ENCODE measurements around the gene TAF11L13. TPM values are rescaled to one million over a fixed set of nuclear protein-coding genes. Genes with fewer than 3 reads are reported as not detected.

TAF11L13 gene
- total RNA-seq, 2 experiments from 2014 or later = not detected

GRCh38 chr5:17663182-17663581 lies 31.3 kb downstream of the TAF11L13 start:
- no peak for DNase-seq
- ChIA-PET POLR2A (no interaction called here), CTCF (no interaction called here)
- H3K4me1 Mint-ChIP-seq (ENCODE audit: low read depth) = no peaks in the 10 kb centered on the region
- Histone ChIP-seq H3K27ac (ENCODE audit: low read depth in 1 of 2, low read length in 2 of 2) (no peak overlapping the region), H3K36me3 (ENCODE audit: insufficient read depth, low read length) (no peaks in the 10 kb centered on the region), H3K4me3 (ENCODE audit: low read length) (no peak overlapping the region), H3K4me1 (ENCODE audit: insufficient read depth, low read length) (no peaks in the 10 kb centered on the region), H3K27me3 (ENCODE audit: control insufficient read depth in 1 of 2, insufficient read depth in 2 of 2, low read length in 2 of 2) (no peaks in the 10 kb centered on the region), H3K9me3 (ENCODE audit: control insufficient read depth in 1 of 2, insufficient read depth in 1 of 2, low read length in 2 of 2) (peaks cover 0 to 19% of the 10 kb centered on the region in 2 experiments)
- TF ChIP-seq, protein P1, sequence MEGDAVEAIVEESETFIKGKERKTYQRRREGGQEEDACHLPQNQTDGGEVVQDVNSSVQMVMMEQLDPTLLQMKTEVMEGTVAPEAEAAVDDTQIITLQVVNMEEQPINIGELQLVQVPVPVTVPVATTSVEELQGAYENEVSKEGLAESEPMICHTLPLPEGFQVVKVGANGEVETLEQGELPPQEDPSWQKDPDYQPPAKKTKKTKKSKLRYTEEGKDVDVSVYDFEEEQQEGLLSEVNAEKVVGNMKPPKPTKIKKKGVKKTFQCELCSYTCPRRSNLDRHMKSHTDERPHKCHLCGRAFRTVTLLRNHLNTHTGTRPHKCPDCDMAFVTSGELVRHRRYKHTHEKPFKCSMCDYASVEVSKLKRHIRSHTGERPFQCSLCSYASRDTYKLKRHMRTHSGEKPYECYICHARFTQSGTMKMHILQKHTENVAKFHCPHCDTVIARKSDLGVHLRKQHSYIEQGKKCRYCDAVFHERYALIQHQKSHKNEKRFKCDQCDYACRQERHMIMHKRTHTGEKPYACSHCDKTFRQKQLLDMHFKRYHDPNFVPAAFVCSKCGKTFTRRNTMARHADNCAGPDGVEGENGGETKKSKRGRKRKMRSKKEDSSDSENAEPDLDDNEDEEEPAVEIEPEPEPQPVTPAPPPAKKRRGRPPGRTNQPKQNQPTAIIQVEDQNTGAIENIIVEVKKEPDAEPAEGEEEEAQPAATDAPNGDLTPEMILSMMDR (IDR thresholded peaks at IDR 0.05) = no peak
- H3K27ac Mint-ChIP-seq = no peak overlapping the region
- H3K27me3 Mint-ChIP-seq = no peaks in the 10 kb centered on the region
- H3K4me3 Mint-ChIP-seq = no peak overlapping the region
- intact Hi-C loops (cut with DNase I, micrococcal nuclease) = no loop called here
- no peaks in the 10 kb centered on the region for H3K36me3 Mint-ChIP-seq (ENCODE audit: low read depth)
- ATAC-seq (ENCODE audit: poor library complexity) = no peak
- H3K9me3 Mint-ChIP-seq = peaks cover 12% of the 10 kb centered on the region

GRCh38 chr5:17665836-17666235 lies 33.9 kb downstream of the TAF11L13 start:
- no peaks in the 10 kb centered on the region for H3K36me3 Mint-ChIP-seq (ENCODE audit: low read depth)
- Histone ChIP-seq H3K36me3 (ENCODE audit: insufficient read depth, low read length) (no peaks in the 10 kb centered on the region), H3K27me3 (ENCODE audit: control insufficient read depth in 1 of 2, insufficient read depth in 2 of 2, low read length in 2 of 2) (no peaks in the 10 kb centered on the region), H3K4me3 (ENCODE audit: low read length) (no peak overlapping the region), H3K4me1 (ENCODE audit: insufficient read depth, low read length) (no peaks in the 10 kb centered on the region), H3K9me3 (ENCODE audit: control insufficient read depth in 1 of 2, insufficient read depth in 1 of 2, low read length in 2 of 2) (peaks cover 0 to 29% of the 10 kb centered on the region in 2 experiments), H3K27ac (ENCODE audit: low read depth in 1 of 2, low read length in 2 of 2) (no peak overlapping the region)
- no peaks in the 10 kb centered on the region for H3K27me3 Mint-ChIP-seq
- H3K27ac Mint-ChIP-seq = no peak overlapping the region
- ATAC-seq (ENCODE audit: poor library complexity) (no peak), DNase-seq (no peak)
- H3K9me3 Mint-ChIP-seq = peaks cover 8% of the 10 kb centered on the region
- TF ChIP-seq, protein P1 (IDR thresholded peaks at IDR 0.05) = no peak
- intact Hi-C loops (cut with DNase I, micrococcal nuclease) = no loop called here
- ChIA-PET CTCF (no interaction called here), POLR2A (no interaction called here)
- H3K4me1 Mint-ChIP-seq (ENCODE audit: low read depth) = no peaks in the 10 kb centered on the region
- H3K4me3 Mint-ChIP-seq = no peak overlapping the region

GRCh38 chr5:17666726-17667235 lies 34.9 kb downstream of the TAF11L13 start:
- ATAC-seq (ENCODE audit: poor library complexity) = no peak
- TF ChIP-seq, protein P1 (IDR thresholded peaks at IDR 0.05) = no peak
- no peak overlapping the region for H3K4me3 Mint-ChIP-seq

More at GRCh38 chr5:17666726-17667235, 34.9 kb downstream of the TAF11L13 start:
- Mint-ChIP-seq H3K27me3 (no peaks in the 10 kb centered on the region), H3K27ac (no peak overlapping the region), H3K9me3 (peaks cover 7% of the 10 kb centered on the region), H3K36me3 (ENCODE audit: low read depth) (no peaks in the 10 kb centered on the region), H3K4me1 (ENCODE audit: low read depth) (no peaks in the 10 kb centered on the region)
- no peaks in the 10 kb centered on the region for H3K4me1 ChIP-seq (ENCODE audit: insufficient read depth, low read length)
- CTCF ChIA-PET = no interaction called here
- no peak for DNase-seq
- H3K4me3 ChIP-seq (ENCODE audit: low read length) = no peak overlapping the region
- intact Hi-C loops (cut with DNase I, micrococcal nuclease) = no loop called here
- POLR2A ChIA-PET = no interaction called here
- H3K27ac ChIP-seq (ENCODE audit: low read depth in 1 of 2, low read length in 2 of 2) = no peak overlapping the region
- H3K27me3 ChIP-seq (ENCODE audit: control insufficient read depth in 1 of 2, insufficient read depth in 2 of 2, low read length in 2 of 2) = no peaks in the 10 kb centered on the region
- H3K9me3 ChIP-seq (ENCODE audit: control insufficient read depth in 1 of 2, insufficient read depth in 1 of 2, low read length in 2 of 2) = peaks cover 0 to 31% of the 10 kb centered on the region in 2 experiments
- H3K36me3 ChIP-seq (ENCODE audit: insufficient read depth, low read length) = no peaks in the 10 kb centered on the region

Data from CD4-positive, alpha-beta T cell (primary cell).